Liver (tissue), 9 donors: ENCODE data around the gene NKX1-2. TPM values are rescaled to one million over a fixed set of nuclear protein-coding genes. Genes with fewer than 3 reads are reported as not detected.
A peak's percentile ranks its signal among the peaks of the same experiment; 100 is the strongest.

Experiments used
- DNase-seq: peaks from one replicate; pipeline ENCODE4 v3.0.0-alpha.2; 2017; ENCODE audit warnings: low spot score
- H3K27ac ChIP-seq, 2 donors: one replicate each; pipeline ENCODE4 v1.7.0; 2013; ENCODE audit warnings: inconsistent platforms in 2 of 2, low read length in 2 of 2, control low read depth in 1 of 2, low read depth in 1 of 2, mild to moderate bottlenecking in 1 of 2
- H3K27me3 ChIP-seq, 4 donors: one replicate each; pipeline versions ENCODE4 v1.6.1 to v1.7.0; 2013; ENCODE audit warnings: low read length in 3 of 4, inconsistent platforms in 1 of 4, mild to moderate bottlenecking in 1 of 4, moderate library complexity in 1 of 4; ENCODE audit not compliant: control insufficient read depth in 4 of 4, insufficient read depth in 4 of 4
- H3K36me3 ChIP-seq, 4 donors: one replicate each; pipeline versions ENCODE4 v1.6.1 to v1.7.0; 2013; ENCODE audit warnings: low read length in 3 of 4, mild to moderate bottlenecking in 3 of 4, low read depth in 1 of 4, moderate library complexity in 1 of 4; ENCODE audit not compliant: control insufficient read depth in 4 of 4, insufficient read depth in 3 of 4
- H3K4me1 ChIP-seq, 4 donors: one replicate each; pipeline versions ENCODE4 v1.6.1 to v1.7.0; 2013; ENCODE audit warnings: low read length in 3 of 4, mild to moderate bottlenecking in 3 of 4, moderate library complexity in 1 of 4; ENCODE audit not compliant: control insufficient read depth in 4 of 4, insufficient read depth in 4 of 4
- H3K4me3 ChIP-seq, 3 donors: one replicate each; pipeline versions ENCODE4 v1.6.1 to v1.7.0; 2013; ENCODE audit warnings: low read length in 3 of 3, control low read depth in 1 of 3, low read depth in 1 of 3, mild to moderate bottlenecking in 1 of 3
- H3K9ac ChIP-seq, 2 donors: one replicate each; pipeline ENCODE4 v1.7.0; 2013; ENCODE audit warnings: low read length in 2 of 2, mild to moderate bottlenecking in 2 of 2, moderate library complexity in 2 of 2, control low read depth in 1 of 2, low read depth in 1 of 2
- H3K9me3 ChIP-seq, 4 donors: one replicate each; pipeline versions ENCODE4 v1.6.1 to v1.7.0; 2013; ENCODE audit warnings: low read length in 3 of 4; ENCODE audit not compliant: control insufficient read depth in 4 of 4
- EGR1 ChIP-seq, 2 donors: IDR thresholded peaks; 2 replicates each; pipeline ENCODE4 v1.6.1; 2016 to 2018; ENCODE audit warnings: antibody characterized with exemption in 2 of 2, low read depth in 2 of 2
- FOXA2 ChIP-seq: IDR thresholded peaks from 2 replicates; pipeline ENCODE4 v1.6.1; 2016; ENCODE audit warnings: antibody characterized with exemption
- GABPA ChIP-seq, 2 donors: IDR thresholded peaks in 1 of 2; conservative IDR thresholded peaks in 1 of 2; 2 replicates each; pipeline ENCODE4 v1.6.1; 2016; ENCODE audit warnings: antibody characterized with exemption in 2 of 2, mild to moderate bottlenecking in 1 of 2, moderate library complexity in 1 of 2
- HNF4A ChIP-seq, 2 donors: conservative IDR thresholded peaks; 2 replicates each; pipeline ENCODE4 v1.6.1; 2016; ENCODE audit warnings: antibody characterized with exemption in 2 of 2, mild to moderate bottlenecking in 2 of 2
- JUND ChIP-seq, 2 donors: IDR thresholded peaks; 2 replicates each; pipeline ENCODE4 v1.6.1; 2016; ENCODE audit warnings: antibody characterized with exemption in 2 of 2
- NR2F2 ChIP-seq: IDR thresholded peaks from 2 replicates; pipeline ENCODE4 v1.6.1; 2016; ENCODE audit warnings: antibody characterized with exemption
- RAD21 ChIP-seq, 2 donors: IDR thresholded peaks; 2 replicates each; pipeline ENCODE4 v1.6.1; 2016; ENCODE audit warnings: antibody characterized with exemption in 2 of 2, mild to moderate bottlenecking in 2 of 2
- TAF1 ChIP-seq: conservative IDR thresholded peaks from 2 replicates; pipeline ENCODE4 v1.6.1; 2016; ENCODE audit warnings: antibody characterized with exemption, mild to moderate bottlenecking
- YY1 ChIP-seq: IDR thresholded peaks from 2 replicates; pipeline ENCODE4 v1.6.1; 2016; ENCODE audit warnings: antibody characterized with exemption, mild to moderate bottlenecking
- WGBS: extraction: QIAGEN DNeasy Blood & Tissue Kit; methylation state at CpG from one replicate; pipeline ENCODE4 v1.1.7; 2013; 5-methylcytosine and 5-hydroxymethylcytosine counted together
- polyA plus RNA-seq, 2 donors: library from polyadenylated mRNA; stranded (reverse) in 1 of 2; unstranded in 1 of 2; fragments of 200-250 nt in 1 of 2; fragments of >200 nt in 1 of 2; fragmentation: Nextera tagmentation in 1 of 2; extraction: Ambion mirVana in 1 of 2; gene quantifications; one replicate each; pipeline versions ENCODE4 v1.2.1 to v1.2.3, GENCODE V29; 2013 to 2015
- total RNA-seq, 2 donors: library from RNA; depleted of rRNA; stranded (reverse); fragments of >200 nt; gene quantifications; one replicate each; pipeline ENCODE4 v1.2.3, GENCODE V29; 2014
- TF ChIP-seq, protein P1 (sequence below): IDR thresholded peaks from 2 replicates; pipeline ENCODE4 v1.6.1; 2016; ENCODE audit warnings: antibody characterized with exemption
- TF ChIP-seq, protein P2 (sequence below): IDR thresholded peaks from 2 replicates; pipeline ENCODE4 v1.6.1; 2016; ENCODE audit warnings: antibody characterized with exemption
- TF ChIP-seq, protein P3 (sequence below): fragments of 150-350 bp; IDR thresholded peaks from 2 replicates; pipeline ENCODE4 v1.5.1; 2017; ENCODE audit warnings: improper control_type of control experiment, low read depth, low read length; ENCODE audit not compliant: missing input control
- donor health status: healthy.
- donor health status: healthy.
- donor health status: healthy.
- donor health status: healthy.
- donor health status: healthy.

The NKX1-2 gene
- total and polyA plus RNA-seq, 4 donors = not detected

DNA sequence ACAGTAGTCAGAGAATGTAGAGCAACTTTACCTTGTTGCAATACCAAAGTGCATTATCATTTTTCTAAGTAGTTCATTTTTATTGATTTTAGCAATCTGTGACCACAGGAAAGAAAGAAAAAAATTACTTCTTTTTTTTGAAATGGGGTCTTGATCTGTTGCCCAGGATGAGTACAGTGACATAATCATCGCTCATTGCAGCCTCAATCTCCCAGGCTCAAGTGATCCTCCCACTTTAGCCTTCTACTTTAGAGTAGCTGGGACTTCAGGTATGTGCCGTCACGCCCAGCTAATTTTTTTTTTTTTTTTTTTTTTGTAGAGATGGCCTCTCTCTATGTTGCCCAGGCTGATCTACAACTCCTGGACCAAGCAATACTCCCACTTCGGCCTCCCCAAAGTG lies 19.8 kb downstream of the NKX1-2 start:
- H3K27ac ChIP-seq = no peak overlapping the region
- H3K36me3 ChIP-seq = no peaks in the 10 kb centered on the region
- no peaks in the 10 kb centered on the region for H3K9me3 ChIP-seq
- no peak overlapping the region for H3K4me3 ChIP-seq
- DNase-seq = no peak
- H3K4me1 ChIP-seq = peaks cover 0 to 17% (median 11%) of the 10 kb centered on the region in 4 donors
- TF ChIP-seq YY1 (no peak), NR2F2 (no peak), HNF4A (conservative IDR thresholded peaks at IDR 0.05) (no peak), TAF1 (no peak), GABPA (IDR thresholded peaks at IDR 0.05 in 1 of 2, conservative IDR thresholded peaks at IDR 0.05 in 1 of 2) (no peak), FOXA2 (no peak), JUND (IDR thresholded peaks at IDR 0.05) (no peak), RAD21 (IDR thresholded peaks at IDR 0.05) (no peak), EGR1 (IDR thresholded peaks at IDR 0.05; ENCODE audit: low read depth in 2 of 2) (no peak)
- TF ChIP-seq, protein P1, sequence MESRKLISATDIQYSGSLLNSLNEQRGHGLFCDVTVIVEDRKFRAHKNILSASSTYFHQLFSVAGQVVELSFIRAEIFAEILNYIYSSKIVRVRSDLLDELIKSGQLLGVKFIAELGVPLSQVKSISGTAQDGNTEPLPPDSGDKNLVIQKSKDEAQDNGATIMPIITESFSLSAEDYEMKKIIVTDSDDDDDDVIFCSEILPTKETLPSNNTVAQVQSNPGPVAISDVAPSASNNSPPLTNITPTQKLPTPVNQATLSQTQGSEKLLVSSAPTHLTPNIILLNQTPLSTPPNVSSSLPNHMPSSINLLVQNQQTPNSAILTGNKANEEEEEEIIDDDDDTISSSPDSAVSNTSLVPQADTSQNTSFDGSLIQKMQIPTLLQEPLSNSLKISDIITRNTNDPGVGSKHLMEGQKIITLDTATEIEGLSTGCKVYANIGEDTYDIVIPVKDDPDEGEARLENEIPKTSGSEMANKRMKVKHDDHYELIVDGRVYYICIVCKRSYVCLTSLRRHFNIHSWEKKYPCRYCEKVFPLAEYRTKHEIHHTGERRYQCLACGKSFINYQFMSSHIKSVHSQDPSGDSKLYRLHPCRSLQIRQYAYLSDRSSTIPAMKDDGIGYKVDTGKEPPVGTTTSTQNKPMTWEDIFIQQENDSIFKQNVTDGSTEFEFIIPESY = no peak
- TF ChIP-seq, protein P2, sequence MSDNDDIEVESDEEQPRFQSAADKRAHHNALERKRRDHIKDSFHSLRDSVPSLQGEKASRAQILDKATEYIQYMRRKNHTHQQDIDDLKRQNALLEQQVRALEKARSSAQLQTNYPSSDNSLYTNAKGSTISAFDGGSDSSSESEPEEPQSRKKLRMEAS = no peak
- TF ChIP-seq, protein P3, sequence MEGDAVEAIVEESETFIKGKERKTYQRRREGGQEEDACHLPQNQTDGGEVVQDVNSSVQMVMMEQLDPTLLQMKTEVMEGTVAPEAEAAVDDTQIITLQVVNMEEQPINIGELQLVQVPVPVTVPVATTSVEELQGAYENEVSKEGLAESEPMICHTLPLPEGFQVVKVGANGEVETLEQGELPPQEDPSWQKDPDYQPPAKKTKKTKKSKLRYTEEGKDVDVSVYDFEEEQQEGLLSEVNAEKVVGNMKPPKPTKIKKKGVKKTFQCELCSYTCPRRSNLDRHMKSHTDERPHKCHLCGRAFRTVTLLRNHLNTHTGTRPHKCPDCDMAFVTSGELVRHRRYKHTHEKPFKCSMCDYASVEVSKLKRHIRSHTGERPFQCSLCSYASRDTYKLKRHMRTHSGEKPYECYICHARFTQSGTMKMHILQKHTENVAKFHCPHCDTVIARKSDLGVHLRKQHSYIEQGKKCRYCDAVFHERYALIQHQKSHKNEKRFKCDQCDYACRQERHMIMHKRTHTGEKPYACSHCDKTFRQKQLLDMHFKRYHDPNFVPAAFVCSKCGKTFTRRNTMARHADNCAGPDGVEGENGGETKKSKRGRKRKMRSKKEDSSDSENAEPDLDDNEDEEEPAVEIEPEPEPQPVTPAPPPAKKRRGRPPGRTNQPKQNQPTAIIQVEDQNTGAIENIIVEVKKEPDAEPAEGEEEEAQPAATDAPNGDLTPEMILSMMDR = no peak
- no peaks in the 10 kb centered on the region for H3K27me3 ChIP-seq
- 92% methylated on average over 4 of the region's 4 CpGs for WGBS
- H3K9ac ChIP-seq = no peak overlapping the region

DNA sequence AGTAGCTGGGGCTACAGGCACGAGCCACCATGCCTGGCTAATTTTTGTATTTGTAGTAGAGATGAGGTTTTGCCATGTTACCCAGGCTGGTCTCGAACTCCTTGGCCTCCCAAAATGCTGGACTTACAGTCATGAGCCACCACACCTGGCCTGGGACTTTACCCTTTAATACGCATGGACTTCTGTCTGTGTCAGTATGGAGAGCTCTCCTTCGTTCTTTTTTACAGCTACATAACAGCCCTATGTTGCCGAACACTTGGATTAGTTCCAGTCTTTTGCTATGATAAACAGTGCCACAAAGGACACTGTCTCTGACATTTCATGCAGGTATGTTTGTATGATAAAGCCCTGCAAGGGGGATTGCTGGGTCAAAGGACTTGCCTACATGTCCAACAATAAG lies 20.3 kb downstream of the NKX1-2 start:
- WGBS = 48% methylated on average over 5 of the region's 5 CpGs
- no peak overlapping the region for H3K27ac ChIP-seq
- H3K27me3 ChIP-seq = no peaks in the 10 kb centered on the region
- H3K36me3 ChIP-seq = no peaks in the 10 kb centered on the region
- TF ChIP-seq, protein P3 = no peak
- TF ChIP-seq HNF4A (conservative IDR thresholded peaks at IDR 0.05) = peak in 1 of 2 donors; percentile 30
- H3K4me3 ChIP-seq = no peak overlapping the region
- H3K4me1 ChIP-seq = peaks cover 0 to 17% (median 9%) of the 10 kb centered on the region in 4 donors
- H3K9me3 ChIP-seq = no peaks in the 10 kb centered on the region
- no peak for DNase-seq
- H3K9ac ChIP-seq = no peak overlapping the region
